ENCODE results near the gene PTPN7.

PTPN7 gene

DNA sequence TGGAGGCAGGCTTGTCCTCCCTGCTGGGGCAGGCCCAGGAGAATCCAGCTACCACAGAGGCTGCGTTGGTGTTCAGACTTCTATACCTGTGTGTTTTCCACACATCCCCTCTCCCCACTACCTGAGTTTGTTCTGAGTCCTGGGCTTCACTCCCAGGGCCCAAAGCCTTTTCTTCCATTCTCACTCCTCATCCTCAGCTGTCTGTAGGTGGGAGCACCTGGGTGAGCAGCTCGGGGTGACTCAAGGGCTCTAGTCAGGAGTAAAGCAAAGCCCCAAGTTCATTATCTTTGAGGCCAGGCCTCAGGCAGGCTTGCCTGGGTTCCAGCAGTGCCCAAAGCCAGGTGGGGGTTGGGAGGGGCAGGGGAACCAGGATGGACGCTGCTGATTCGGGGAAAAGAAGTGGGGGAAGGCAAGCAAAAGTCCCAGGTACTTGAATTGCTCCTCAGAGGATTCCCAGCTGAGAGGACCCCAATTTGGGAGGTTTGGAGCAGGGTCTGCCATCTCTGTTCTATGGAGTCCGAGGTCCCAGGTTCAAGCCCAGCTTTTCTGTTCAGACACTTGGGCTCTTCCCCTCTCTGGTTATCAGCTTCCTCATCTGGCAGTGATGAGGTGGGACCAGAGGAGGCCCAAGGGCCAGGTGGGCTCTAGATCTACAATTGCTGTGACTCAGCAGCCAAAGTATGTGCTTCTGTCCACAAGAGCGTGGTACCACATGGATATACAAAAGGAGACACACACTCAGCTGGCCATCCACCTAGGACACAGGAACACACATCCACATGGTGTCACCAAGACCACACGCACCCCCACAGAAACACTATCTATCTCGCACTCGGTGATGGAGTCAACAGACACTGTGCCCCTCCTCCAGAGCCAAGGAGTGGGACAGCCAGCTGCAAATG lies 5.8 kb upstream of the PTPN7 start:
- no peak for DNase-seq

DNA sequence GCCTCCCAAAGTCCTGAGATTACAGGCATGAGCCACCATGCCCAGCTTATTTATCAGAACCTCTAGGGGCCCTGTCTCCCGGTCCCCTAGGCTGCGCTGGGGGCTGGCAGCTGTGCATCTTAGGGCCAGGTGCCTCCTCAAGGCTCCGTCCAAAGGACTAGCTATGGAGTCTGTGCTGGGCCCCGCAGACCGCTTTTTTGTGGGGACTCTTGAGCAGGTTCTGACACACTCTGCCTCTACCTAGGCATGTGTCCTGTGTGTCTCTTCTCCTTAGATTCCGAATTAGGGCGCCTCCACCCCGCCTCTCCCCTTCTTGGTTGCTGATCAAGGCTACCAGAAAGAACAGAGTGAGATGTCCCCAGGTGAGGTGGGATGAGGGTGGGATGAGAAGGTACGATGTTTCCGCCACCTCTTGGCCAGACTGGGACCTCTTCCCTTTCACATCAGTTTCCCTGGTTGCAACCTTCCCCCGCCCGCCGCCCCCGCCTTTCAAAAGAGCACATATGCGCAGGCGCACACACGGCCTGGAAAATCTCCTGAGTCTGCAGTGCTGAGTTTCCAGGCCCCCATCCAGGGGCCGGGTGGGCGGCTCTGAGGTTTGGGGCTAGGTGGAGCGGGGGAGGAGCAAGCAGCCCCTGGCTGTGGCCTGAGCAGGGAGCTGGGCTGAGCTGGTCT lies 5.0 kb upstream of the PTPN7 start:
- DNase-seq: no peak

DNA sequence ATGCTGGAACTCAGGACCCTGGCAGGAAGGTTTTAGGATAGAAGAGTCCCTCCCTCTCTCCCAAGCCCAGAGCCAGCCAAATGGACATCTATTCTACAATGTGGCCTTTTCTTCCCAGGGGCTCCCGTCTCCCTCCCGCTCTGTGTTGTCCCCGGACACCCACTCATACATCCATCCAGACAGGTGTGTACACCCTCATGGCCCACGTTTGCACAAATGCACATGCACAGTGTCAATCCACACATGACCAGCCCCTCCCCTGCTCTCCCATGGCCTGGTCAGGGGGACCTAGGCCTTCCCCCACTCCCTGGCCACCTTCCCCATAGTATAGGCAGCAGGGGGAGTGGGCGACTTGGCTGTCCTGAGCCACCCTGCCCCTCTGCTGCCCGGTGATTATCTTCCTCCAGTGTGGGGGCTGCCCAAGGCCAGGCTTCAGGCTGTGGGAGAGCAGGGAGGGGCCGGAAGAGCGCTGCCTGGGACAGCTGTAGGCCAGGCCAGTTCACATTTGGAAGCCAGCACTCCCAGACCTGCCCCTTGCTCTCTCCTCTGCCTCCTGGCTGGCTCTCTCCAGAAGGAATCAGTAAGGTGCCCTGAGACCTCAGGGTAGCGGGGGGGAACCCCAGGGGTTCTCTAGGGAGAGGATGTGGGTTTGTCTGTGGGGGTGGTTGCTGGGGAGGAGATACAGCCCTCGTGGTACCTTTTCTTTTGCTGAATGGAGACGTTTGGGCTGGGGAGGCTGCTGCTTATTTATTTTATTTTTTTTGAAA lies 4.1 kb upstream of the PTPN7 start:
- DNase-seq: no peak

DNA sequence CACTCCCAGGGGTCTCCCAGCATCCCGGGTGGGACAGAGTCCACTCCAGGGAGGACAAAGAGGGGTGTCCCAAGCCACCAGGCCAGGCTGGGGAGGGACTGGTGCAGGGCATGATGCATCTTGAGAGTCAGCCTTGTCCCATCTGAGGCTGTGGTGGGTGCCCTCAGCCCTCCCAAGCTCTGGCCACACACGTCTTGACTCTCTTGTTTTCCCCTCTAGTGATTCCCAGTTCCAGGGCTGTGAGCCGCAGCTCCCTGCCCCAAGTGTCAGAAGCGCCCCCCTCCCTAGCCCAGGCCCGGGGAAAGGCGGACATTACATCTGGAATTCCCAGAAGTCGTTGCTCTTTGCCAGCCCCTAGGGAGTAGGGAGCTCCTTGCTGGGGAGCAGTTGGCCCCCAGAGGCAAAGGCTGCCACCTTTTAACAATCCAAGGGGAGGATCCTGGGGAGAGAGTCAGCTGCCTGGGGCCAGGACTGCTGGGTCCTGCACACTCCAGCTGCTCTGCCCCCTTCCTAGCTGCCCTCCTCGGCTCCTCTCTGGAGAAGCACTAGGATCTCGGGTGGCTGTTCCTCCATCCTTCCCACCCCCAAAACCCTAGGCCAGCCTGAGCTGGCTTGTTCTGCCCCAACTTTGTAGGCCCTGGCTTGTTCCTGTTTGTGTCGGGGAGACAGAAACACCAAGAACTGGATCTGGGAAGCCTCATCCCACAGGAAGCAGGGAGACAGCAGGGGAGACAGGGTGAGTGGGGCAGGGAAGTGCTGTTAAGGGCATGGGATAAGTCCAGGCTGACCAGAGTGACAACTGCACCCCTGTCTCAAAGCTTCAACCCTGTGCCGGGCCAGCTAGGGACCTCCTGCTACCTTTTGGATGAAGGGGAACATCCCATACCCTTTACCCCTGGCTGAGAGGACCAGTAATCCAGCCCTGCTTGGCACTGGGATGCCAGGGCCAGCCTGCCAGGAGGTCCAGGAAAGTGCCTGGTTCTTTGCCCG lies 3.2 kb upstream of the PTPN7 start:
- DNase-seq: no peak

DNA sequence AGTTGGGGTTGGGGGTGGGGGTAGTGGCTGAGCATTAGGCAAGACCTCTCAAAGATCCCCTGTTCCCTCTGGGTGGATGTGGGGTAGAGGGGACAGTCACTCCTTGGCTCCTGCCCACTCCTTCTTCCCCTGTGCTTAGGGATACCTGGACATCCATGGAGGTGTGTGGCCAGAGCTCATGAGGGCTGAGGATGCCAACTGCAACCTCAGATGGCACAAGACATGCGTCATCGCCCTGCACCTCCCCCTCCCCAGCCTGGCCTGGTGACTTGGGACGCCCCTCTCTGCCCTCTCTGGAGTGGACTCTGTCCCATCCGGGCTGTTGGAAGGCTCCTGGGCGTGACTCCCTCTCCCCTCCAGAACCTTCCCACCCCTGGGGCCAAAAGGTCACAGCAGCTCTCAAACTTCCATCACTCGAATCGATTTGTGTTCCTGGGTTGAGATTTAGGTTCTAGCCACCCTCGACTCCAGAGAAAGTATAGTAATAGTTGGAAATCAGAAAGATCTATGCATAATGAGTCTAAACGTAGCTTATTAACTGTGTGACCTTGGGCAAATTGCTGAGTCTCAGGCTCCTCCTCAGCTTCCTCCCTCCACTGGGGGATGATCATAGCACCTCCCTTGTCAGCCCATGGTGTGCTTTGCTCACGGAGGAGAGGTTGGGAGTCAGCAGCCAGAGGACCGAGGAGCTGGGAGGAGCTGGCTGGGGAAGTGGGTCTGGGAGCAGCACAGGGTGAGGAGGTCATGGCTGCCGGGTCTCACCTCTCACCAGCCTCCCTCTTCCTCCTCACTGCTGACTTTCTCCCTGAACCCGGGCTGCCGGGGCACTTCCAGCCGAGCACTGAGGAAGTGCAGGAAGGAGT lies 2.2 kb upstream of the PTPN7 start:
- no peak for DNase-seq

DNA sequence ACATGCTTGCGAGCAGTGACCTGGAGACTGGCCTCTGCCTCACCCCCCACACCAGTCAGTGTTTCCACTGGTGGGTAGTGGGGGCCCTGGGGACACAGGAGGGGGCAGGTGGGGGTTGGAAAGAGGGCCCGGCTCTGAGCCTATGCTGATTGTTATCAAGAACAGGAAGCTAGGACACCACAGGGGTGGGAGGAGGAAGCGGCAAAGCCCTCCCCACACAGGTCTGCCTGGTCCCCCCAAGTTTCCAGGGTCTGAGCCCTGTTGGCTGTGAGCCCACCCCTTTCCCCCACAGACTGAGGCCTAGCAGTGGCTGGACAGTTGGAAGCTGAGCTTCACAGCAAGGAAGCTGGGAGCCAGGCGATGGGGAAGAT lies 1.6 kb upstream of the PTPN7 start:
- DNase-seq: no peak

DNA sequence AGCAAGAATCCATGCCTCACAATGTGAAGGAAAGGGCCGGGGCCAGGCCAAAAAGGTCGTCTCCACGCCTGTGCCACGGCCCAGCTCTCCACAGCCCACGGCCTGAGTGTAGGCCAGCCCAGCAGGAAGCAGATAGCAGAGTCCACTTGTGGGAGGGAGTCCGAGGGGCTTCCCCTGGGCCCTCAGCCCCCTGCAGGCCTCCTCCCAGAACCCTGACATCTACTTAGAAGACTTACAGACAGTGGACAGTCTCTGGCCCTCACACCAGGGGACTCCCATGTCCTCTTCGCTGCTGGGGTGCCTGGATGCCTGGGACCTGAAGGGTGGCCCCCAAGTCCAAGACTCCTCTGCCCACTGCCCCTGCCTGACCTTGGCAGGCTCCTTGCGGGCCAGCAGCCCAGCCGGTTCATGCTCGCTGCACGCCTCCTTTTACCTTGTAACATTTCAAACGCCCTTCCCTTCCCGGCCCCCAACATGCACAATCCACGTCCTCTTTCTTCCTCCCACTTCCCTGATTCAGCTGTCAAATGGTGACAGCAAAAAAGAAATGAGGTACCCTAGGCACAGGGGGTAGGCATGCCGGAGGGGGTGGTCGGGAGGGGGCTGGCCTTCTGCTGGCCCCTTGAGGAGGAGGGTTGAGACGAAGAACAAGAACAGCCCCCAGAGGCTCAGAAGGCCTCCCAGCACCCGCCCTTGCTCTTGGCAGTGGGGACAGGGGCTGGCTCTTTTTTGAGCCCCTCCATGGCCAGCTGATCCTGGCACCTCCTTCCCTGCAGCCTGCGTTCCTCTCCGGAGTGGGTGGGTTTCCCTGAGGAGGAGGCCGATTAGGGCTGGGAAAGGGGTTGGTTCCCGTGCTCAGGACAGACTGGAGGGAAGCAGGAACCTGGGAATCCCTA lies 997 bp upstream of the PTPN7 start:
- DNase-seq: no peak

DNA sequence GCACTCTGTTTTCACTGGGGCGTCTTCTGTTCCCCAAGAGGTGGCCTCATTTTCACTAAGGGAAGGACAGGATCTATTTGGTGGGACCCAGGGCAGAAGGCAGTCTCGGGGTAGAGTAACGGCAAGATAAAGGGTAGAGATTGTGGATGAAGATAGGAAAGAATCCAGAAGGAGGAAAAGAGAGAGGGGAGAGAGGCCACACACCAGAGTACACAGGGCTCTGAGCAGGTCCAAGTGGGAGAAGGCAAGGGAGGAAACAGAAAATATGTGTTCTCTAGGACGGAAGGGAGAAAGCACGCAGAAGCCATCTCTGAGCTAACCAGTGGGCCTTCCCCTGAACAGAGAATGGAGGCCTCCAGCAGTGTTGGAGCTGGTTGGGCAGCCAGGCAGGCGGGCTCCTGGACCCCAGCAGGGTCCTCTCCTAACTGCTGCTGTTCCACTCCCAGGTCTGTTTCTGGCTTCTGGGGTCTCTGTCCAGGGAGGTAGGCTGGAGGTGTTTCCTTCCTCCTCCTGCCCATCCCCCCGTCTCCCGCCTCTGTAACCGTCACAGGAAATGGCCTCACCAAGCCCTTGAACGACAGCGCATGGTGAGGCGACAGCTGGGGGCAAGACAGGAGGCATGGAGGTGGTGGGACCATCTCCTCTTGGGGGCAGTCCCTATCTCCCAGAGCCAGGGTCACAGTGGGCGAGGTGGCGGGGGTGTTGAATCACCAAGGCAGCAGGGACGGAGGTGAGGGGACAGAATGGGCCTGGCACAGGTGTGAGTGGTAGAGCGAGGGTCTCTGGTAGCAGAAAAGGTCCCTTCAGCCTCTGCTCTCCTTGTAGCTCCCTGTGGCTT lies 649 bp downstream of the PTPN7 start:
- no peak for DNase-seq

DNA sequence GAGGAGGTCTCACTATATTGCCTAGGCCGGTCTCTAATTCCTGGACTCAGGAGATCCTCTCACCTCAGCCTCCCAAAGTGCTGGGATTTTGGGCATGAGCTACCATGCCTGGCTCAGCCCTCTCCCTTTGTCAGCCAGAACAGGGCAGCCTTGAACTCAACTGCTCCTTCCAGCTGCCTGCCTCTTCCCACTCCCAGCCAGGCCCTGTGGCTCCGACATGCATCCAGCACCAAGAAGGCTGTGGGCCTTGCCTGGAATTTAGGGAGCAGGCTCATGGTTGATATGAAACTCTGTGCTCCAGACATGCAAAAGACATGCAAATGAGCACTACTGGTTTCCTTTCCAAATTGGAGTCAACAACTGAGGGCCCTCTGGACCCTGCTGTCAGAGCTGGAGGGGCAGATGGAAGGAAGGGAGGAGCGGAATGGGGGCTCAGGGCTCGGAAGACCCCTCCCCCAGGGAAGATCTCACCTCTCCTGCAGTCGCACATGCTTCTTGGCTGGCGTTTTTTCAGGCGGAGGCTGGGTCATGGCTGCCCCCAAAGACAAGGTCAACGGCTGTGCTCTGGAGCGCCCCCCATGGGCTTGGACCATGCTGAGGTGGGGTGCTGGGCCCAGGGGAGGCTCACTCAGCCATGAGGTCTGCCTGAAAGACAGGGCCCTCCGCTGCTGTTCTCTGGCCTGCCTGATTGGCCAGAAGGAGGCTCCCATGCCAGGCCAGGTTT lies 1.4 kb downstream of the PTPN7 start:
- DNase-seq: no peak

DNA sequence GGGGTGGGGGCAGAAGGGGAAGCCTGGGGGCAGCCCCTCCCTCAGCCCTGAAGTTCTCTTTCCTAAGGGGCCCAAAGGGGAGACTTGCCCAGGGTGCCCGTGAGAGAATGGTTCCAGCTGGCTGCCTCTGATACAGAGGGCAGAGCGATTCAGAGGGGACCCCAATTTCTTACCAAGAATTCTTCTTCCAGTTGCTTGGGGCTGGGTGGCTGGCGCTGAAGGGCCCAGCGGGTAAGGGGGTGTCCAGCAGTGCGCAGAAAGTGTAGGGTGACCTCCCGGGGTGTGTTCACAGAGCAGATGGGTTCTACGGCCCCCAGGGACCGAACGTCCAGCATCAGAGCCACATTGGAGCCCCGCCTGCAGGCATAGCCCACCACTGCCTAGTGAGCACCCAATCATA lies 2.5 kb downstream of the PTPN7 start:
- no peak for DNase-seq

DNA sequence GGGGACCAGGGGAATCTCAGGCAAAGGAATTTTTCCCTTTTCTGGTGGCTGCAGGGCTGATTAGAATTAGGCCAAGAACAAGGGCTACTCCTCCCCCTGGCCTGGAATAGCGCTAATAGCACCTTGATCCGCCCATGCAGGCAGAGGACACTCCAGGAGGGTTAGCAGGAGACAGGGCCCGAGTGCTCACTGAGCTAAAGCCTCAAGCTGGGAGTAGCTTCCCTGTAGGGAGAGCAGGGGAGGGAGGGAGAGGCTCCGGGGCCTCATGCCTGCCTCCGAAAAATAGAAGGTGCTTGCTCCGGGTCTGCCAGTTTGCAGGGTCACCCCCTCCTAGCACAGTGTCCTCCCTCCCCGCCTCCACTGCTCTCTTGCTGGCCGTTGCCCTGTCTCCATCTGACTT lies 3.8 kb downstream of the PTPN7 start:
- DNase-seq: no peak

DNA sequence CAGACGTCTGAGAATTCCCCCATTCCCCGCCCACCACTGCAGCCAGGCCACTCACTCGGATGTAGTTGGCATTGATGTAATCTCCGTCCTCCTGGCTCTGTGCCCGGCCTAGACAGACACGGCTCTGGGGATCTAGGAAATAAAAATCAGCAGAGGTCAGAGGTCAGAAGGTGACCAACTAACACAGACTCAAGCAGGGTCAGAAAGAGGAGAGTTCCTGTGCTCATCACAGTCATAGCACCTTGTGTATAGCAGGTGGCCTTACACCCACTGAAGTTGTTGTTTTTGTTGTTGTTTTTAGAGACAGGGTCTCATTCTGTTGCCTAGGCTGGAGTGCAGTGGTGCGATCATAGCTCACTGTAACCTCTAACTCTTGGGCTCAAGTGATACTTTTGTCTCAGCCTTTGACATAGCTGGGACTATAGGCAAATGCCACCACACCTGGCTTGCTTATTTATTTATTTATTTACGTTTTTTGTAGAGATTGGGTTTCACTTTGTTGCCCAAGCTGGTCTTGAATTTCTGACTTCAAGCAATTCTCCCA lies 4.9 kb downstream of the PTPN7 start:
- DNase-seq: peak; percentile 61

DNA sequence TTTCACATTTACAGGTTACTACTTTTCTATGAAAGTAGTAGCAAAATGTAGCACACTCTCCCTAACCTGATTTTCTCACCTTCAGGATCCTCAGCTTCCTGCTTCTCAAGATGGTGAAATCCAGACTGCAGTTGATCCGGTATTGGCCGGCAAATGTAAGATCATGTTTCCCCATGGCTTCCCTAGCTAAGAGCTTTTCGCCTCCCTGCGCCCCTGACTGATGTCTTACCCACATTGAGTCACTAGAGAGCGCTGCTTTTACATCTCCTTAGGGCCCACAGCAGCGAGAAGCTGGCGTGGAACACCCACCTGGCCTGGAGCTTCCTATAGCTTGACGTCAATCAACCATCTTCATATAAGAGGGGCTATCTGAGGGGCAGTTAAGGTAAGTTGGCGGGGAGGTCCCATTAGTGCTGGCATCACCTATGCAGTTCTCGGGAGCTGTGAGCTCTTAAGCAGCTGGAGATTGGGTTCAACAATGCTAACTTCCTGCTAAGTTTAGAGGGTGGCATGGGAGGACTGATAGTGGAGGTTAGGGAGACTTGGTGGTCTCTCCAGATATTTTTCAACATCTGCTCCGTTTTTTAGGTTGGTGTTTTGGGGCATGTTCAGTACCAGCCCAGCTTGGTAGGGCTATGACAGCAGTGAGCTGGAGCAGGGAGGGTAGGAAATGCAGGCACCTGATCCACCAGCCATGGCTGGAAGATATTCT lies 5.5 kb downstream of the PTPN7 start:
- DNase-seq: peak; percentile 60

DNA sequence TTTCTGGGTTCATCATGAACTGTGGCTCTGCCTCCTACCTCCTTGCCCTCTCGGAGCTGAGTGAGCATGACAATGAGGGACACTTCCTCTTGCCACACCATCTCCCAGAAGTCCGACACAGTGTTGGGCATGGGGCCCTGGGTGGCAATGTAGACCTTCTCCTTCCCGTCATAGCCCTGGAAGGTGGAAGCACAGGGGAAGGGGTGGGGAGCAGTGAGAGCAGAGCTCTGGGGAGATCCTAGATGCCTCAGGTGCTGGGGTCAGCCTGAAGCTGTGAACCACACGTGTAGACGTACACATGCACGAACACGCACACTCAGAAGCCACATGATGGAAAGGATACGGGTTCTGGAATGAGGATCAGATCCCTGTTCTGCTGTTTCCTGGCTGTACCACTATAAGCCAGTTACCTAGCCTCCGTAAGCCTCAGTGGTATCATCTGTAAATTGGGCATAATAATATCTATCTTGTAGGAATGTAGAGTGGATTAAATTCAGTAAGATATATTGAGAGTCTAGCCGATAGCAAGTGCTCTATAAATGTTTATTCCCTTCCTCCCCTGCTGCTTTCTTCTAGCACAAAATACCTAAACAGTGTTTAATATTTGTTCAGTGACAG lies 6.1 kb downstream of the PTPN7 start:
- DNase-seq: no peak

DNA sequence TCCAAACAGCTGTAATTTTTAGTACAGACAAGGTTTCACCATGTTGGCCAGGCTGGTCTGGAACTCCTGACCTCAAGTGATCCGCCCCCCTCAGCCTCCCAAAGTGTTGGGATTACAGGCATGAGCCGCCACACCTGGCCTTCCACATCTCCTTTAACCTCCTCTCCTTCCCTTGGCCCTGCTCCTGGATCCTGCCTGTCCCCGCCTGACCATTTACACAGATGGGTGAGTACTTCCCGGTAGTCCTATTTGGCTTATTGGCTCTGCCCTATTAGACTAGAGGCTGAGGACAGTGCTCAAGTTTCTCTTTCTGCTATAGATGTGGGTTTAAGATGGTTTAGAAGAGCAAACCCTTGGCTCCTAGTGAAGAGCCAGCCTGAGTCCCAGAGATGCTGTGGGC lies 7.1 kb downstream of the PTPN7 start:
- no peak for DNase-seq

DNA sequence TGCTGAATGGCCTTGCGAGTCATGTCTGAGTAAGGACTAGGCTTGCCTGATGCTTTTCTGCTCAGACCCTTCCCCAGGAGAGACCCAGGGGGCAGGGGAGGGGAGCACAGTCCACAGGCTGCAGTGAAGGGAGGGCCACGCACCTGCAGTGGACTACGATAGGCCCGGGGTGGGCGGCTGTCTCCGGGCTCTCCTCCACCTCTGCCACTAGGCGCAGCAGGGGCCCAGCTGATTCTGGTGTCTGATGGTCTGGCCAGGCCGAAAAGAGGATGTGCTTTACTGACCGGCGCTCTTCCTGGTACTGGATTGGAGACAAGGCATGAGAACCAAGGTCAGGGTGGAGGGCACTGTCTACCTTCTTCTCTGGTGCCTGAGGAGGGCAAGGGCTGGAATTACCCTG lies 8.0 kb downstream of the PTPN7 start:
- DNase-seq: no peak

DNA sequence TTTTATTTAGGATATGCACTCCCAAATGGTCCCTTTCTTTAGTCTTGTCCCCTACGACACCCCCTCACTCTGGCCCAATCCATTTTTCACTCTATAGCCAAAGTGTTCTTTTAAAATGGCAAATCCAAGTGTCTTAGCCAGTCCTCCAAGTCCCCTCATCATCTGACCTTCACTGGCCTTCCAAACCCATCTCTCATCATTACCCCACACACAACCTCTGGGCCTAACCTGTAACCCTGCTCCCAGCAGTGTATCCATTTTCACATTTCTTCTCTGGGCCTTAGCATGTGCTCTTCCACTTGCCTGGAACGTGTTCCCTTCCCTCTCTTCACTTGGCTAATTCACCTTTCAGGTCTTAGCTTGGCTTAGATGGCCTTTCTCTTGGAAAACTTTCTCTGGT lies 9.4 kb downstream of the PTPN7 start:
- no peak for DNase-seq

Data from EL (cell line).